Stomach (tissue), 4 donors: ENCODE data around the gene MRPL54.

Experiments
- EP300 ChIP-seq: sonication (generic); formaldehyde crosslinking; IDR thresholded peaks from one replicate; pipeline ENCODE4 v1.6.1; 2017; ENCODE audit warnings: antibody characterized with exemption
- POLR2A ChIP-seq, 4 donors: fragments of 450-650 bp; IDR thresholded peaks; one replicate each; pipeline ENCODE4 v1.6.1; 2016; ENCODE audit warnings: antibody characterized with exemption in 4 of 4, control low read depth in 2 of 4, mild to moderate bottlenecking in 1 of 4, moderate library complexity in 1 of 4
- POLR2AphosphoS5 ChIP-seq, 3 donors: sonication (generic); formaldehyde crosslinking; IDR thresholded peaks; one replicate each; pipeline ENCODE4 v1.6.1; 2016; ENCODE audit warnings: antibody characterized with exemption in 3 of 3
- TF ChIP-seq, protein P1 (sequence below), 7 experiments: fragments of 450-650 bp in 4 of 7; fragments of 200-600 bp in 3 of 7; sonication (generic) in 3 of 7; IDR thresholded peaks; one replicate each; pipeline ENCODE4 v1.5.1; 2016 to 2019; ENCODE audit warnings: antibody characterized with exemption in 7 of 7, control low read depth in 2 of 7, mild to moderate bottlenecking in 1 of 7

DNA sequence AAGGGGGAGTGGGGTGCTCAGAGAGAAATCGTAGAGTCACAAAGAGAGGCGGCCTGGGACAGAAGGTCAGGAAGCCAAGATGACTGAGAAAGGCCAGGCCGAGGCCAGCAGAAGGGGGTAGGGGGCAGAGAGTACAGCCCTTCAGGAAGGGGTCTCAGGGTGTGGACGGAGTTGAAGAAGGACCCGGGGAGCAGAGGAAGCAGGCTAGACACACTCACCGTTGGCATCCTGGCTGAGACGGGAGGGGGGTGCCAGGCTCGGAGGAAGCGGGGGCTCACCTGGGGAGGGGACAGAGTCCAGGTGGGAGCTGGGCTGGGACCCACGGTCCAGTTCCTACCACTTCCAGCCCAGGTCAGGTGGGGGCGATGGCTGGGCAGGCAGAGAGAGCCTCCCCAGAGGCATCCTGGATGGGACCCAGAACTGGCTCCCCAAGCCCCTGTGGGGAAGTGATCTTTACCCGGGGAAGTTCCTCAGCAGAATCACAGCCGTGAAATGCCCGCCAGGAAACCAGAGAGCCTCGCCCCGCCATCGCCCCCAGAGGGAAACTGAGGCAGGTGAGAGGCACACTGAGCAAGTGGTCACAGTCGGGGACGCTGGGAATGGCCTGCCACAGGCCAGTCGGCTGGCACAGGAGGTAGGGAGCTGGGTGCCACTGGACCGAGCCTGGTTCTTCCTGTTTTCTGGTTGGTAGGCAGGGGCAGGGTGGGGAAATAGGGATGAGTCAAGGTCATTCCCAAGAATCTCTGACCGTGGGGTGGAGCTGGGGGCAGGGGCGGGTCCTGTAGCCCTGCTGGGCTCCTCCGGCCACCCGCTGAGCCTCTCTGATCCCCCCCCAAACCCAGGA, 22.3 kb downstream of the MRPL54 start:
- TF ChIP-seq, protein P1, sequence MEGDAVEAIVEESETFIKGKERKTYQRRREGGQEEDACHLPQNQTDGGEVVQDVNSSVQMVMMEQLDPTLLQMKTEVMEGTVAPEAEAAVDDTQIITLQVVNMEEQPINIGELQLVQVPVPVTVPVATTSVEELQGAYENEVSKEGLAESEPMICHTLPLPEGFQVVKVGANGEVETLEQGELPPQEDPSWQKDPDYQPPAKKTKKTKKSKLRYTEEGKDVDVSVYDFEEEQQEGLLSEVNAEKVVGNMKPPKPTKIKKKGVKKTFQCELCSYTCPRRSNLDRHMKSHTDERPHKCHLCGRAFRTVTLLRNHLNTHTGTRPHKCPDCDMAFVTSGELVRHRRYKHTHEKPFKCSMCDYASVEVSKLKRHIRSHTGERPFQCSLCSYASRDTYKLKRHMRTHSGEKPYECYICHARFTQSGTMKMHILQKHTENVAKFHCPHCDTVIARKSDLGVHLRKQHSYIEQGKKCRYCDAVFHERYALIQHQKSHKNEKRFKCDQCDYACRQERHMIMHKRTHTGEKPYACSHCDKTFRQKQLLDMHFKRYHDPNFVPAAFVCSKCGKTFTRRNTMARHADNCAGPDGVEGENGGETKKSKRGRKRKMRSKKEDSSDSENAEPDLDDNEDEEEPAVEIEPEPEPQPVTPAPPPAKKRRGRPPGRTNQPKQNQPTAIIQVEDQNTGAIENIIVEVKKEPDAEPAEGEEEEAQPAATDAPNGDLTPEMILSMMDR (IDR thresholded peaks at IDR 0.05): no peak
- TF ChIP-seq POLR2A (IDR thresholded peaks at IDR 0.05) (no peak), POLR2AphosphoS5 (IDR thresholded peaks at IDR 0.05) (no peak), EP300 (no peak)
